HG03159 (cell line): ENCODE measurements around the gene OR1I1.
"Not testable (repeated sequence)": the region's sequence is repeated elsewhere in the genome, so short reads cannot be mapped to it uniquely, and the experiment has no call there.

ENCODE experiments used
- ATAC-seq: cut with Tn5 transposase; IDR thresholded peaks from one replicate; pipeline ENCODE4 v1.9.1; 2021; ENCODE audit warnings: mild to moderate bottlenecking, moderate library complexity; ENCODE audit not compliant: unreplicated experiment

Gene OR1I1, protein sequence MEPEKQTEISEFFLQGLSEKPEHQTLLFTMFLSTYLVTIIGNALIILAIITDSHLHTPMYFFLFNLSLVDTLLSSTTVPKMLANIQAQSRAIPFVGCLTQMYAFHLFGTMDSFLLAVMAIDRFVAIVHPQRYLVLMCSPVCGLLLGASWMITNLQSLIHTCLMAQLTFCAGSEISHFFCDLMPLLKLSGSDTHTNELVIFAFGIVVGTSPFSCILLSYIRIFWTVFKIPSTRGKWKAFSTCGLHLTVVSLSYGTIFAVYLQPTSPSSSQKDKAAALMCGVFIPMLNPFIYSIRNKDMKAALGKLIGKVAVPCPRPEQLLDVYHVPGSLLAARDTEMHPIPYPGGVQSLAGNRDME

DNA sequence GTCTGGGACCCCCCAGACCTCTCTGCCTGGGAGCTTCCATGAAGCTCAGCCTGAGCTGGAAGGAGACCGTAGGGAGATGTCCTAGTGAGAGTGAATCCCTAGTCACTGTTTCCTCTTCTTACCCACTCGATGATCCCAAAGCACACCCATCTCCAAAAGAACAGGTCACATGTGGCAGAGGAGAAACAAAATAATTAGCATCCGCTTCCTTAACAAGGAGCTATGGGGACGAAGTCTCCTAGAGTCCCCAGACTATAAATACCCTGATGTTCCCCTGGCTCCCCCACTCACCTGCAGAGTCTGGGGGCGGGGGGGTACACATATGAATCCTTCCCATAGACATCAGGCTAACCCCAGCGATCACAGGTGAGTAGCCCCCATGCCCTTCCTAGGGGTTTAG lies at the start of gene OR1I1:
OR1I1 (plus strand) TSS at position 301 of the 400 bp plus-strand sequence. CDS start 4,855 bp downstream, outside the sequence.
- no peak for ATAC-seq

GRCh38 chr19:15035795-15036311 lies 46.2 kb upstream of the OR1I1 start:
- ATAC-seq = no peak

DNA sequence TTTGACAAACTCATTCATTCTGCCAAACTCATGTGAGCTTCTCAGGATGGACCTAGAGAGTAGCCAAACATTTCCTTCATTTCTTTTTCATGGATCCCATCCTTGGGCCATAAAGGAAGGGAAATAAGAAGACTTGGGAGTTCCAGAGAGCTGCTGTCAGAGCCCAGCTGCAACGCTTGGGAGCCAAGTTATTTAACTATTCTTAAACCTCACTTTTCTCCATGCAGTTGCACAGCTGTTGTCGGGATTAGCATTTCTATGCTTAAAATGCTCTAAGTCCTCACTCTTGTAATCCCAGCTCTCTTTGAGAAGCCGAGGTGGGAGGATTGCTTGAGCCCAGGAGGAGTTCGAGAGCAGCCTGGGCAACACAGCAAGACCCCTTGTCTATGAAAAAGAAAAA lies 44.4 kb upstream of the OR1I1 start:
- no peak for ATAC-seq

- no peak for ATAC-seq
Observed at GRCh38 chr19:15038294-15038693, 43.7 kb upstream of the OR1I1 start.

DNA sequence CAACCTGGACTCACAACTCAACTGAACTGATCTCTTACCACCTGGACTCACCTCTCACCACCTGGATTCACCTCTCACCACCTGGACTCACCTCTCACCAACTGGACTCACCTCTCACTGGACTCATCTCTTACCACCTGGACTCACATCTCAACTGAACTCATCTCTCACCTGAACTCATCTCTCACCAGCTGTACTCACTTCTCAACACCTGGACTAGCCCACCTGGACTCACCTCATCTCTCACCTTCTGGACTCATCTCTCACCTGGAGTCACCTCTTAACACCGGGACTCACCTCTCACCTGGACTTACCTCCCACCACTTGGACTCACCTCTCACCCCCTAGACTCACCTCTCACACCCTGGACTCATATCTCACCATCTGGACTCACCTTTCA lies 40.0 kb upstream of the OR1I1 start:
- no peak for ATAC-seq

DNA sequence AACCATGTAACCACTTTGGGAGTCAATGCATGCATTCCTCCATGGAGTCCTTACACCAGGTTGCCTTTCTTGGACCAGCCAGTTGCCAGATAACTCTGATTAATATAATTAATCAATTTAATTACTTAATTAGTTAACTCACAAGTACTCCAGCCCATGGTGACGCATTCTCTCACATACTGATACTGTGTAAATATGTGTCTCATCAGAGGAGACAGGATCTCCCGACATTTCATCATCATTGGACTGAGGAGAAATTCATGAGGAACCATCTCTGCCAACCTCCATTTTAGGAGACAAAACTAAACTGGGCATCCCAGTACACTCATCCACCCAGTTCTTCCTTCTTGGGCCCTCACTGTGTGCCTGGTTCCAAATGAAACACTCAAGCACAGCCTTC lies 39.2 kb upstream of the OR1I1 start:
- no peak for ATAC-seq

DNA sequence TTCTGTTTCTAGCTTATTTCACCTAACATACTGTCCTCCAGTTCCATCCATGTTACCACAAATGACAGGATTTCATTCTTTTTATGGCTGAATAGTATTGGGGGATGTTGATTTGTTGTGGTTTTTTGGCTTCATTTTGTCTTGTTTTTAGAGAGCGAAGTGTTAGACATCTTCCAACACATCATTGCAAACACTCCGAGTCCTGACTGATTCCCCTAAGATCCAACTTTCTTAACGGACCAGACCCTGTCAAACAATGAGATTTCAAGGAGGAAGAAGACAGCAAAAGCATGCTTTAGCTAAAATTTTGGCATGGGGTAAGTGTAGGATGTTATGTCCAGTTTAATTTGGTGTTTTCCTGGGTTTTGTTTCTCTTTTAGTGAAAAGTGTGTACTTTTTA lies 36.5 kb upstream of the OR1I1 start:
- no peak for ATAC-seq

DNA sequence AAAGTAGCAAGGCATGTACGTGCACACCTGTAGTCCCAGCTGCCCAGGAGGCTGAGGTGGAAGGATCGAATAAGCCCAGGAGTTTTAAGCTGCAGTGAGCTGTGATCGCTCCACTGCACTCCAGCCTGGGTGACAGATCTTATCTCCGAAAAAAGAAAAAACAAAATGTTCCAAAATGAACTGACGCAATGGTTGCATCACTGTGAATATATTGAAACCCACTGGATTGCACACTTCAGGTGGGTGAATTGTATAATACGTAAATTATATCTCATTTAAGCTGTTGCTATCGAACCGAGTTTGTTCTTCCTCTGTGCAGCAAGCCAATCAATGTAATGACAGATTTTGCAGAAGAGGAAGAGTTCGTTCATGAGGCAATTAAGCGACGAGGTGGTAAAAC lies 34.3 kb upstream of the OR1I1 start:
- no peak for ATAC-seq

DNA sequence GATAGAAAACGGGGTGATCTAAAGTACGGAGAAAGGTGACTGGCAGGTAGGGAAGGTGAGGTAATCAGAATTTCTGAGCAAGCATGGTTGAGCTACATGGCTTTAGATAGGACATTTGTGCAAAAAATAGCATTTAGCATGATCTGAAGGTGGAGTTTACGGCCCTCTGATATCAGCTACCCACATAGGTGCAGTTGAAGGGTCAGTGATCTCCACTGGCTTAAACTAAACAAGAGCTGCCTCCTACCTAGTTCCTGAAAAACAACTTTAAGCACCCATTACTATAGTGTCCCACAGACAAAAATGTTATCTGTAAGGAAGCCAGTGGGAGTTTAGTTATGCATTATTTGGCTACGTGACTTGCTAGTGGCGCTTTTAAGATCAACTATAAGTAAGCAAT lies 33.9 kb upstream of the OR1I1 start:
- ATAC-seq = no peak

DNA sequence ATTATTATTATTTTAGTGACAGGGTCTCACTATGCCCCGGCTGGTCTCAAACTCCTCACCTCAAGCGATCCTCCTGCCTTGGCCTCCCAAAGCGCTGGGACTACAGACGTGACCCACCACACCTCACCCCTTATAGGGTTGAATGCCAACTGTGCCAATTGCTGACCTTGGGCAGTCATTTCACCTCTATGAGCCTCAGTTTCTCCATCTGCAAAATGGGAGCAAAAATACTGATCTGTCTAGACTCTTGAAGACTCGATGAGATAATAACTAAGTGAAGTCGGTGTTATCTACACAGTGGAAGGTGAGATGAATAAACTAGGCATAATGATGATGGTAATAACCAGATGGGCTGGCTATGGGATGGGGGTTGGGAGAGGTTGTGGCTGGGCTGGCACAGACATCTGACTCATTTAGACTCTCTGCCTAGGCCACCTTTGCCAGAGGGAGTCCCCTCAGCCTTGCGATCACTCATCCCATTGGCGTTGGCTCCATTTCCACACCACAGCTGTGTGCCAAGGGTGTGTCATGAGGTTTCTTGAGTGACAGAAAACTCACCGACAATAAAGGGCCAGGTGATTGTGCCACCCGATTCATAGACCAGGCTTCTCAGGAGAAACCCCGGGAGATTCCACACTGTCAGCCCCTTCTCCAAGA lies 33.0 kb upstream of the OR1I1 start, which contains the start of gene CASP14:
CASP14 (plus strand) TSS at position 596 of the 657 bp plus-strand sequence. CDS start 2,772 bp downstream, outside the sequence.
- no peak for ATAC-seq

GRCh38 chr19:15050639-15051038 lies 31.4 kb upstream of the OR1I1 start:
- no peak for ATAC-seq

DNA sequence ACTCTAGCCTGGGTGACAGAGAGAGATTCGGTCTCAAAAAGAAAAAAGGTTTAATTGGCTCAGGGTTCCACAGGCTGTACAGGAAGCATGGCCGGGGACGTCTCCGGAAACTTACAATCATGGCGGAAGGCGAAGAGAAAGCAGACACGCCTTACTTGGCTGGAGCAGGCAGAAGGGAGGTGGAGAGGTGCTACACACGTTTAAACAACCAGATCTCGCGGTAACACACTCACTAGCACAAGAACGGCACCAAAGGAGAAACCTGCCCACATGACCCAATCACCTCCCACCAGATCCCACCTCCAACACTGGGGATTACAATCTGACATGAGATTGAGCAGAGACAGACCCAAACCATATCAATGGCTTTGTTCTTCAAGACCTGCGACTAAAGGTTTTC lies 20.0 kb upstream of the OR1I1 start:
- ATAC-seq = no peak

GRCh38 chr19:15070386-15070785 lies 11.6 kb upstream of the OR1I1 start:
- not testable (repeated sequence) for ATAC-seq

DNA sequence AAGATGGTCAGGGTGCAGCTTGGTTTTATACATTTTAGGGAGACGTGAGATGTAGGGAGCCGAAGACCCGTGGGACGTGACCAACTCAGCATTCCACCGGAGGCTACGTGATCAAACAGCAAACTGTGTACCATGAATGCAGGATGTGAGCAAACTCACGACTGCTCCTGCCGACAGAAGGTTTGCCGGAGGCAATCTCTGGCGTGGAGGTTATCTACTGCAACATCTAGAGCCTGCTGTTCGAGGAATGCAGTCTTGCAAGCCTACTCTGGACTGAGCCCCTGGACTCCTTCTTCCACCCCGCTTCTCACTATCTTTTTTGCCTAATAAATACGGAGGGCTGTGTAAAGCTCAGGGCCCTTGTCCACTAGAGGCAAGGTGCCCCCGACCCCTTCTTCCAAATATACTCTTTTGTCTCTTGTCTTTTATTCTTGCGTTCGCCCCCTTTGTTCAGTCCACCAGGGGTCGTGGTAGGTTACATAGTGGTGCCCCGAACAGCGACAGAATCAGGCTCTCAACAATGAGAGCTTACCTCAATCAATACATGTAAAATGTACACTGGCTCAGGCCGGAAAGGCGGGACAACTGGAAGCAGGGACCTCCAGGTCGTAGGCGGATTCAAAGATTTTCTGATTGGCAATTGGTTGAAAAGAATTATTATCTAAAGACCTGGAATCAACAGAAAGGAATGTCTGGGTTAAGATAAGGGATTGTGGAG lies 8.9 kb upstream of the OR1I1 start:
- ATAC-seq = no peak

DNA sequence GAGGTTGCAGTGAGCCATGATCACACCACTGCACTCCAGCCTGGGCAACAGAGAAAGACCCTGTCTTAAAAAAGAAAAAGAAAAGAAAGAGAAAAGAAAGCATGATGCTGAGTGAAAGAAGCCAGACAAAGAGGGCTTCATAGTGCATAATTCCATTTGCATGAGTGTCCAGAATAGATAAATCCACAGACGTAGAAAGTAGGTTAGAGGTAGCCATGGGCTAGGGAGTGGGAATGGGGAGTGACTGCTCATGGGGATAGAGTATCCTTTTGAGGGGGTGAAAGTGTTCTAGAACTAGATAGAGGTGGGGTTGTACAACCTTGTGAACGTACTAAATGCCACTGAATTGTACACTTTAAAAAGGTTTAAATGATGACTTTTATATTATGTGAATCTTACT lies 7.6 kb upstream of the OR1I1 start:
- no peak for ATAC-seq

DNA sequence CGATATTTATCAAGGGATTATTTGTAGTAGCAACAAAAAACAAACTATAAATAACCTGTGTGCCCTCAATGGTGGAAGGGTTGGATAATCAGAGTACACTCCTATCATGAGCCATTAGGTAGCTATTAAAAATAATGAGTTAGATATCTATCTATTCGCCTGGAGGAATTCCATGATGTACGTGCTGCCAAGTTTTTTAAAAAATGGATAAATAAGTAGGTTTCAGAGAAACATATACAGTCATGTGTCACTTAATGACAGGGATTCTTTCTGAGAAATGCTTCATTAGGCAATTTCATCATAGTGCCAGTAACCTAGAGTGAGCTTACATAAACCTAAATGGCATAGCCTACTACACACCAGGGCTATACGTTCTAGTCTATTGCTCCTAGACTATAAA lies 6.2 kb upstream of the OR1I1 start:
- no peak for ATAC-seq

- not testable (repeated sequence) for ATAC-seq
Observed at GRCh38 chr19:15080002-15080401, 2.0 kb upstream of the OR1I1 start.

DNA sequence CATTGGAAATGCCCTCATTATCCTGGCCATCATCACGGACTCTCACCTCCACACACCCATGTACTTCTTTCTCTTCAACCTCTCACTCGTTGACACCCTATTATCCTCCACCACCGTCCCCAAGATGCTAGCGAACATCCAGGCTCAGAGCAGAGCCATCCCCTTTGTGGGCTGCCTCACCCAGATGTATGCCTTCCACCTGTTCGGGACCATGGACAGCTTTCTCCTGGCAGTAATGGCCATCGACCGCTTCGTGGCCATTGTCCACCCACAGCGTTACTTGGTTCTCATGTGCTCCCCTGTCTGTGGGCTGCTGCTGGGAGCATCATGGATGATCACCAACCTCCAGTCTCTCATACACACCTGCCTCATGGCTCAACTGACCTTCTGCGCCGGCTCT lies 5.2 kb downstream of the OR1I1 start:
- ATAC-seq = no peak

- no peak for ATAC-seq
Observed at GRCh38 chr19:15091918-15092753, 10.1 kb downstream of the OR1I1 start.

DNA sequence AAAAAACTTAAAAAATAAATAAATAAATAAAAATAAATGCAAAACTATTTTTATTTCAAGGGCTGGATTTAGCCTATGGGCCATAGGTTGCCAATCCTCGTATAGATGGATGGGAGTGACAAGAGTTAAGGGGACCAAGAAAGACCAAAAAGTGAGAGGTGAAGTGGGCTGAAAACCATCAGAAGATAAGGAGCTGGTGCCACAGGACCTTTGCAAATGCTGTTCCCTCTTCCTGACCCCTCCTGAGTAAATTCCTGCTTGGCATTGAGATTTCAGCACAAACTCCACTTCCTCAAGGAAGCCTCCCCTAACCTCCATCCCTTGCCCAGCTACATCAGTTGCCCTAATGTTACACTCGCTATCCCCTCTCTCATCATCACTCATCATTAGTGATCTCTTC lies 11.0 kb downstream of the OR1I1 start:
- ATAC-seq = no peak

- no peak for ATAC-seq
Observed at GRCh38 chr19:15096223-15096622, 14.2 kb downstream of the OR1I1 start.
